Stomach (tissue), 9 donors: ENCODE data around the gene IL10RA. TPM values are rescaled to one million over a fixed set of nuclear protein-coding genes. Genes with fewer than 3 reads are reported as not detected.
A peak's percentile ranks its signal among the peaks of the same experiment; 100 is the strongest.

Experiments used
- DNase-seq, 2 donors: peaks; one replicate each; pipeline versions ENCODE4 v3.0.0 to v3.0.0-alpha.2; 2013 to 2019
- H3K27ac ChIP-seq, 5 donors: fragments of 200-600 bp in 4 of 5; sonication (generic) in 4 of 5; one replicate each; pipeline ENCODE4 v1.5.1; 2013 to 2019; ENCODE audit warnings: mild to moderate bottlenecking in 1 of 5, moderate library complexity in 1 of 5
- H3K27me3 ChIP-seq, 3 donors: fragments of 200-600 bp; sonication (generic); one replicate each; pipeline ENCODE4 v1.5.1; 2017 to 2019; ENCODE audit warnings: mixed run types in 1 of 3
- H3K36me3 ChIP-seq, 4 donors: fragments of 200-600 bp; sonication (generic); 1 replicate in 3 of 4; 2 replicates in 1 of 4; pipeline ENCODE4 v1.5.1; 2016 to 2019
- H3K4me1 ChIP-seq, 4 donors: fragments of 200-600 bp; sonication (generic); one replicate each; pipeline ENCODE4 v1.5.1; 2016 to 2019
- H3K4me3 ChIP-seq, 4 donors: fragments of 200-600 bp; sonication (generic) in 3 of 4; one replicate each; pipeline ENCODE4 v1.5.1; 2016 to 2019; ENCODE audit warnings: mild to moderate bottlenecking in 1 of 4
- H3K9me3 ChIP-seq, 4 donors: fragments of 200-600 bp; sonication (generic); one replicate each; pipeline ENCODE4 v1.5.1; 2016 to 2019
- EP300 ChIP-seq: sonication (generic); formaldehyde crosslinking; IDR thresholded peaks from one replicate; pipeline ENCODE4 v1.6.1; 2017; ENCODE audit warnings: antibody characterized with exemption
- POLR2A ChIP-seq, 4 donors: fragments of 450-650 bp; IDR thresholded peaks; one replicate each; pipeline ENCODE4 v1.6.1; 2016; ENCODE audit warnings: antibody characterized with exemption in 4 of 4, control low read depth in 2 of 4, mild to moderate bottlenecking in 1 of 4, moderate library complexity in 1 of 4
- POLR2AphosphoS5 ChIP-seq, 3 donors: sonication (generic); formaldehyde crosslinking; IDR thresholded peaks; one replicate each; pipeline ENCODE4 v1.6.1; 2016; ENCODE audit warnings: antibody characterized with exemption in 3 of 3
- WGBS, 5 donors: extraction: QIAGEN DNeasy Blood & Tissue Kit in 3 of 5; methylation state at CpG; one replicate each; pipeline versions ENCODE4 v1.1.5 to v1.1.7; 2013 to 2018; 5-methylcytosine and 5-hydroxymethylcytosine counted together
- intact Hi-C: fragments of 100-400 bp; cut with DNase I; formaldehyde crosslinking; loops from one replicate; pipeline ENCODE4 v1.15.1; 2023; ENCODE audit warnings: low total_unique reads
- polyA plus RNA-seq, 3 donors: library from polyadenylated mRNA; stranded (reverse); fragments of 200-250 nt; gene quantifications; one replicate each; pipeline ENCODE4 v1.2.3, GENCODE V29; 2013
- total RNA-seq, 5 donors: library from RNA; depleted of rRNA; stranded (reverse); fragments of >200 nt; gene quantifications; one replicate each; pipeline versions ENCODE4 v1.1.0 to v1.2.3, GENCODE V29; 2014 to 2016
- TF ChIP-seq, protein P1 (sequence below), 7 experiments: fragments of 450-650 bp in 4 of 7; fragments of 200-600 bp in 3 of 7; sonication (generic) in 3 of 7; IDR thresholded peaks; one replicate each; pipeline ENCODE4 v1.5.1; 2016 to 2019; ENCODE audit warnings: antibody characterized with exemption in 7 of 7, control low read depth in 2 of 7, mild to moderate bottlenecking in 1 of 7
- donor health status: healthy with polysubstance abuse.
- donor health status: Bipolar disorder and iron deficiency.
- donor health status: healthy.

The IL10RA gene
- total and polyA plus RNA-seq, 8 donors: 2.1 to 190 (median 8.0) TPM

DNA sequence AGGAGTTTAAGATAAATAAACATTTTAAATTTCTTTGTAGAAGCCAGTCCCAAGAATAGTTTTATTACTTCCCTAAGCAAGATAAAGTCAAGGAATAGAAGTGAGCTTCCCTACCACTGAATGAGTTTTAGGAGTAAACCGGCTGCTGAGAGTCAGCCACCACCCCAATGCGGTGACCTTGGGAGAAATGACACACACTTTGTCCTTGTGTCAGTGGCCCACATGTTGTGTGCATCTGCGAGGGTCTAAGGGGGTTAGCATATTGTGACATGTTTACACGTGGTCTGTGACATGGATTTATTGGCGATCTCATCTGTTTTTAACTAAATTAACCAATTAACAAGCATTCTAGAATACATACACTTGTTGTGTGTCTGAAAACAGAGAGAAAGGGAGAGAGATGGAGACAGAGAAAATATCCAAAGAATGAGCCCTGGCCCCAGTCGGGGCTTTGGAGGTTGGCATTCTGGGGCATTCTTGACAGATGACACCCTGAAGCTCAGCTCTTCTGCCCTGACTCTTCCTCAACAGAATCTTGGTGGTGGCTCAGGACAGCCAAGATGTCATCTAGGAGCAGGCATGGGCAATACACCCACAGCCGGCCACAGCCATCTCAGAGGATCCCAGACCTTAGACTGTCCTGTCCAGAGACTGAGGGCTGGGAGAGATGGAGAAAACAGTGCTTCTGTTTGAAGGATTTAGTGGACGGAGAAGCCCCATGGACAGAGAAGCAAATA lies 60.9 kb downstream of the IL10RA start:
- no peaks in the 10 kb centered on the region for H3K27me3 ChIP-seq
- TF ChIP-seq, protein P1, sequence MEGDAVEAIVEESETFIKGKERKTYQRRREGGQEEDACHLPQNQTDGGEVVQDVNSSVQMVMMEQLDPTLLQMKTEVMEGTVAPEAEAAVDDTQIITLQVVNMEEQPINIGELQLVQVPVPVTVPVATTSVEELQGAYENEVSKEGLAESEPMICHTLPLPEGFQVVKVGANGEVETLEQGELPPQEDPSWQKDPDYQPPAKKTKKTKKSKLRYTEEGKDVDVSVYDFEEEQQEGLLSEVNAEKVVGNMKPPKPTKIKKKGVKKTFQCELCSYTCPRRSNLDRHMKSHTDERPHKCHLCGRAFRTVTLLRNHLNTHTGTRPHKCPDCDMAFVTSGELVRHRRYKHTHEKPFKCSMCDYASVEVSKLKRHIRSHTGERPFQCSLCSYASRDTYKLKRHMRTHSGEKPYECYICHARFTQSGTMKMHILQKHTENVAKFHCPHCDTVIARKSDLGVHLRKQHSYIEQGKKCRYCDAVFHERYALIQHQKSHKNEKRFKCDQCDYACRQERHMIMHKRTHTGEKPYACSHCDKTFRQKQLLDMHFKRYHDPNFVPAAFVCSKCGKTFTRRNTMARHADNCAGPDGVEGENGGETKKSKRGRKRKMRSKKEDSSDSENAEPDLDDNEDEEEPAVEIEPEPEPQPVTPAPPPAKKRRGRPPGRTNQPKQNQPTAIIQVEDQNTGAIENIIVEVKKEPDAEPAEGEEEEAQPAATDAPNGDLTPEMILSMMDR (IDR thresholded peaks at IDR 0.05): no peak
- TF ChIP-seq POLR2A (IDR thresholded peaks at IDR 0.05): no peak
- no peak for TF ChIP-seq EP300
- TF ChIP-seq POLR2AphosphoS5 (IDR thresholded peaks at IDR 0.05): no peak
- 72 to 80% (median 79%) methylated on average over 8 of the region's 8 CpGs for WGBS, 5 donors
- intact Hi-C loops: no loop called here
- H3K36me3 ChIP-seq: no peaks in the 10 kb centered on the region
- H3K4me3 ChIP-seq: no peak overlapping the region
- no peak for DNase-seq
- H3K4me1 ChIP-seq: no peaks in the 10 kb centered on the region
- H3K9me3 ChIP-seq: no peaks in the 10 kb centered on the region
- no peak overlapping the region for H3K27ac ChIP-seq

DNA sequence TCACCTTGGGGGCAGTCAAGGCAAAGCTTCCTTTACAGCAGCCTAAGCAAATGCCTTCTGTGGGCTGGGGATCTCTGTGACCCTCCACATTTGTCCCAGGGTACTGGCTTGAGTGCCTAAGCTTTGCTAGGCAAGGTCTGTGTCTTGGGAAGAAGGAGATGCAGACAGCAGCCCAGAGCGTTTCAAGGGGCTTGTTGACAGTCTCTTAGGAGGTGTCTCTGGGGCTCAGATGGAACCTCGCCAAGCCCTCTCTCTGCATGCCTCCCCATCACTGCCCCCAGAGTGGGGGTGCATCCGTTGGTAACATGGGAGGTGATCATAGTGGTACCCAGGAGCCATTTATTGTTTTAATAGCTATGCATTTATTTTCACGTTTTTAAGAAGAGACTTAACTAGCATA lies 61.6 kb downstream of the IL10RA start:
- 62 to 83% (median 78%) methylated on average over 4 of the region's 4 CpGs for WGBS, 5 donors
- Histone ChIP-seq H3K27me3 (no peaks in the 10 kb centered on the region), H3K4me1 (no peaks in the 10 kb centered on the region), H3K9me3 (no peaks in the 10 kb centered on the region), H3K27ac (no peak overlapping the region), H3K36me3 (no peaks in the 10 kb centered on the region), H3K4me3 (no peak overlapping the region)
- no peak for TF ChIP-seq POLR2A (IDR thresholded peaks at IDR 0.05)
- TF ChIP-seq, protein P1 (IDR thresholded peaks at IDR 0.05): no peak
- TF ChIP-seq POLR2AphosphoS5 (IDR thresholded peaks at IDR 0.05): no peak
- no peak for TF ChIP-seq EP300
- no peak for DNase-seq
- intact Hi-C loops: no loop called here

DNA sequence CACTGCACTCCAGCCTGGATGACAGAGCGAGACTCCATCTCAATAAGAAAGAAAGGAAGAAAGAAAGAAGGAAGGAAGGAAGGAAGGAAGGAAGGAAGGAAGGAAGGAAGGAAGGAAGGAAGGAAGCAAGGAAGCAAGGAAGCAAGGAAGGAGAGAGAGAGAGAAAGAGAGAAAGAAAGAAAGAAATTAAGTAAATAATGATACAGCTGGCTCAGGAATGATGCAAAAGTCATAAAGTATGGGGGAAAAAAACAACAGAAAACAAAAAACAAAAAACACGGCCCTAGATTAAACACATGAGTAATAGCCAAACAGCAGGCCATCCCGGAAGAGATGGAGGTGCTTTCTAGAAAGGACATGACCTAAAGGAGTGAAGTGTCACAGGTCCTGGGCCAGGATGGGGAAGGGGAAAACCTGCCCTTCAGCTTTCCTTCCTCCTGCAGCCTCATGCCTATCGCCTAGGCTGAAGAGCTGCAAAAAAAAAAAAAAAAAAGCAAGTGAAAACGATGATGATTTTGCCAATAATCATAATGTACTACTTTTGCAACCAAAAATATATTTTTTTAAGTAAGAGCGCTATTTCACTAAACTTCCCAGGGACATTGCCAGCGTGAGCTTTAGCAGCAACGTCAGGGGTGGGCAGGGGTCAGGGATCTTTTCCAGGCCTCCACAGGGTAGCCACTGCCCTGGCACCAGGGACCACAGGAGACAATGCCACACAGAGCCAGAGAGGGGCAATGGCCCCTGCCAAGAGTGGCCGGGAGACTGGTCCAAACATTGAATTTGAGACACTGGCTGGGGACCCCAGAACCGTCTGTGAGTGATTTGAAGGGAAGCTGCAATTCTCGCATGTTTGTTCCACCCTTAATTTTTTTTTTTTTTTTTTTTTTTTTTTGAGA lies 62.5 kb downstream of the IL10RA start:
- Histone ChIP-seq H3K27me3 (no peaks in the 10 kb centered on the region), H3K4me1 (peaks cover 0 to 6% (median 0%) of the 10 kb centered on the region in 4 donors), H3K9me3 (no peaks in the 10 kb centered on the region), H3K27ac (no peak overlapping the region), H3K36me3 (no peaks in the 10 kb centered on the region), H3K4me3 (no peak overlapping the region)
- DNase-seq: peak in 1 of 2 donors; percentile 20
- TF ChIP-seq POLR2AphosphoS5 (IDR thresholded peaks at IDR 0.05) (no peak), POLR2A (IDR thresholded peaks at IDR 0.05) (no peak), EP300 (no peak)
- TF ChIP-seq, protein P1 (IDR thresholded peaks at IDR 0.05): no peak
- intact Hi-C loops: no loop called here
- 65 to 73% (median 70%) methylated on average over 11 of the region's 11 CpGs for WGBS, 5 donors

DNA sequence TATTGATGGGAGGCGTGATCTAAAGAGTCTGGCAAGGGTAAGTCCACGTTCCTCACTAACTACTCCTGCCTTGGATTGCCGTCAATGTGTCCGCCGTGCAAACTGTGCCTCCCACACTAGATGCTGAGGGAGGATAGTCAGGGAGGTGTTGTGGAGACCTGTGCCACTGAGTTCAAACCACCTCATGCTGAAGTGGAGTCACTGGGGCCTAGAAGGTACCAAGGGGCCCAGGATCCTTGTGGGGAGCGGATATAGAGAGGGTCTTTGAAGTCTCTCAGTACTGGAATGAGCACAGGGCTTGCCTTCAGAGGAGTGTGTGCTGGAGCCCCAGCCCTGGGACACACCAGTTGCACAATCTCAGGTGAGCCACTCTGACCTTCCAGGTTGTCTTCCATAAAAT lies 63.6 kb downstream of the IL10RA start:
- WGBS, 5 donors: 92 to 96% (median 93%) methylated on average over 6 of the region's 6 CpGs
- TF ChIP-seq, protein P1 (IDR thresholded peaks at IDR 0.05): no peak
- no peak for TF ChIP-seq EP300
- TF ChIP-seq POLR2AphosphoS5 (IDR thresholded peaks at IDR 0.05): no peak
- TF ChIP-seq POLR2A (IDR thresholded peaks at IDR 0.05): no peak
- H3K4me3 ChIP-seq: no peak overlapping the region
- H3K4me1 ChIP-seq: peaks cover 0 to 6% (median 0%) of the 10 kb centered on the region in 4 donors
- no peak overlapping the region for H3K27ac ChIP-seq
- H3K9me3 ChIP-seq: no peaks in the 10 kb centered on the region
- H3K27me3 ChIP-seq: no peaks in the 10 kb centered on the region
- H3K36me3 ChIP-seq: no peaks in the 10 kb centered on the region
- intact Hi-C loops: loop anchor here (10.0 kb wide), 1 partner anchor 105 kb away; no protein-coding TSS in a partner anchor
- peak in 1 of 2 donors; percentile 4 for DNase-seq
